Endothelial cell of umbilical vein (primary cell): ENCODE data around the gene LRRC47. TPM values are rescaled to one million over a fixed set of nuclear protein-coding genes. Genes with fewer than 3 reads are reported as not detected.

Experiments used
- BruUV-seq: library from RNA; stranded (reverse); fragments of 400-500 nt; replicated peaks from 2 replicates; lab custom pipeline; 2021; lab: Mats Ljungman, UMichigan
- CTCF ChIA-PET: fragments of 300-600, 350-600 bp; sonication (Branson Sonifier 250); formaldehyde crosslinking; loops from one replicate; lab custom pipeline; 2021; ENCODE audit warnings: antibody characterized with exemption, inconsistent platforms; lab: Charles Lee
- POLR2A ChIA-PET: fragments of 300-600, 350-600 bp; sonication (Branson Sonifier 250); formaldehyde crosslinking; loops from one replicate; lab custom pipeline; 2021; ENCODE audit warnings: antibody characterized with exemption, inconsistent platforms; lab: Charles Lee
- DNase-seq: peaks from one replicate; pipeline ENCODE4 v3.0.0-alpha.2; 2011; ENCODE audit warnings: low read depth, low spot score
- FAIRE-seq: peaks from 2 replicates; lab custom pipeline; 2011; peaks lifted over from hg19 to GRCh38; lab: Jason Lieb, UNC
- H2AFZ ChIP-seq: 2 replicates; pipeline ENCODE4 v1.6.0; 2012; ENCODE audit warnings: low read depth, low read length, control low read depth, inconsistent platforms
- H3K27ac ChIP-seq: 2 replicates; pipeline ENCODE4 v1.5.1; 2011; ENCODE audit warnings: low read depth, mild to moderate bottlenecking, control low read depth, low read length, moderate library complexity; ENCODE audit not compliant: insufficient read depth
- H3K27me3 ChIP-seq, 2 experiments: 2 replicates each; pipeline versions ENCODE4 v1.6.0 to v1.6.1; 2011; ENCODE audit warnings: low read length in 2 of 2, mixed read lengths in 1 of 2; ENCODE audit not compliant: control insufficient read depth in 2 of 2, insufficient read depth in 2 of 2
- H3K36me3 ChIP-seq, 2 experiments: 2 replicates in 1 of 2; 3 replicates in 1 of 2; pipeline ENCODE4 v1.5.1; 2011; ENCODE audit warnings: low read length in 2 of 2, mild to moderate bottlenecking in 1 of 2, moderate library complexity in 1 of 2; ENCODE audit not compliant: control insufficient read depth in 2 of 2, insufficient read depth in 2 of 2; ENCODE audit errors: extremely low read depth in 1 of 2
- H3K4me1 ChIP-seq: 3 replicates; pipeline ENCODE4 v1.5.1; 2011; ENCODE audit warnings: mild to moderate bottlenecking, low read length; ENCODE audit not compliant: control insufficient read depth, insufficient read depth; ENCODE audit errors: extremely low read depth
- H3K4me2 ChIP-seq: 2 replicates; pipeline ENCODE4 v1.6.1; 2011; ENCODE audit warnings: low read length, control low read depth, mixed read lengths; ENCODE audit not compliant: insufficient read depth
- H3K4me3 ChIP-seq, 3 experiments: fragments of 200-600 bp in 1 of 3; sonication (generic), shearing (Covaris generic) in 1 of 3; replicated peaks in 1 of 3; 2 replicates each; pipeline ENCODE4 v1.5.1; 2011 to 2016; ENCODE audit warnings: control low read depth in 3 of 3, low read length in 3 of 3, mild to moderate bottlenecking in 2 of 3, inconsistent platforms in 1 of 3, low read depth in 1 of 3, moderate library complexity in 1 of 3; ENCODE audit not compliant: insufficient read depth in 1 of 3
- H3K79me2 ChIP-seq: 2 replicates; pipeline ENCODE4 v1.6.0; 2012; ENCODE audit warnings: low read length, inconsistent platforms; ENCODE audit not compliant: control insufficient read depth, insufficient read depth
- H3K9ac ChIP-seq: replicated peaks from 2 replicates; pipeline ENCODE3; 2011; ENCODE audit warnings: low read length, control low read depth; ENCODE audit not compliant: insufficient read depth; ENCODE audit errors: extremely low read depth
- H3K9me1 ChIP-seq: replicated peaks from 3 replicates; pipeline ENCODE4 v1.6.0; 2011; ENCODE audit warnings: mild to moderate bottlenecking, low read length; ENCODE audit not compliant: control insufficient read depth, insufficient read depth; ENCODE audit errors: extremely low read depth
- H3K9me3 ChIP-seq: replicated peaks from 2 replicates; pipeline ENCODE4 v1.5.1; 2012; ENCODE audit warnings: low read length, inconsistent platforms; ENCODE audit not compliant: control insufficient read depth, insufficient read depth
- H4K20me1 ChIP-seq: replicated peaks from 2 replicates; pipeline ENCODE3; 2011; ENCODE audit warnings: mild to moderate bottlenecking, low read length; ENCODE audit not compliant: control insufficient read depth, insufficient read depth; ENCODE audit errors: extremely low read depth
- EZH2 ChIP-seq: IDR thresholded peaks from 2 replicates; pipeline ENCODE4 v1.6.1; 2012; ENCODE audit warnings: borderline replicate concordance, low read depth, mild to moderate bottlenecking, moderate library complexity, low read length, inconsistent platforms; ENCODE audit not compliant: severe bottlenecking
- FOS ChIP-seq: IDR thresholded peaks from 2 replicates; pipeline ENCODE4 v1.6.1; 2011; ENCODE audit warnings: mild to moderate bottlenecking, low read length, moderate library complexity, borderline replicate concordance; ENCODE audit not compliant: insufficient read depth
- GATA2 ChIP-seq: IDR thresholded peaks from 2 replicates; pipeline ENCODE4 v1.7.0; 2011; ENCODE audit warnings: low read depth, mild to moderate bottlenecking, moderate library complexity, mixed read lengths, low read length; ENCODE audit not compliant: insufficient read length, insufficient read depth
- JUN ChIP-seq: IDR thresholded peaks from 2 replicates; pipeline ENCODE4 v1.6.1; 2011; ENCODE audit warnings: borderline replicate concordance, low read depth; ENCODE audit not compliant: insufficient read length, insufficient read depth
- MYC ChIP-seq: IDR thresholded peaks from one replicate; pipeline ENCODE4 v1.6.1; 2011; ENCODE audit warnings: mild to moderate bottlenecking, low read depth, low read length
- POLR2A ChIP-seq: IDR thresholded peaks from 2 replicates; pipeline ENCODE4 v1.6.1; 2012; ENCODE audit warnings: low read depth, mild to moderate bottlenecking, control low read depth, low read length
- POLR2AphosphoS5 ChIP-seq: IDR thresholded peaks from 2 replicates; pipeline ENCODE4 v1.6.1; 2012; ENCODE audit warnings: low read depth, mild to moderate bottlenecking, control low read depth, low read length, moderate library complexity; ENCODE audit not compliant: insufficient read depth
- dilution Hi-C: fragments of 300-500 bp; cut with MboI; formaldehyde crosslinking; loops from one replicate; pipeline ENCODE4 v1.15.0; 2019; ENCODE audit warnings: low sequenced_read_pairs; ENCODE audit not compliant: extremely low pct_ligation_motif_present
- intact Hi-C: fragments of 100-400 bp; cut with micrococcal nuclease; formaldehyde crosslinking; loops from one replicate; pipeline ENCODE4 v1.10.0; 2022
- polyA plus RNA-seq, 4 experiments: library from polyadenylated mRNA; depleted of rRNA in 3 of 4; stranded (reverse) in 3 of 4; unstranded in 1 of 4; fragments of >200 nt; gene quantifications; 2 replicates each; pipeline versions ENCODE4 v1.2.1 to v1.2.3, GENCODE V29; 2011 to 2012; ENCODE audit warnings: missing spikeins in 1 of 4
- total RNA-seq: library from RNA; stranded (reverse); gene quantifications from 2 replicates; pipeline ENCODE4 v1.2.3, GENCODE V29; 2021
- TF ChIP-seq, protein P1 (sequence below), 2 donors: IDR thresholded peaks; 1 replicate in 1 of 2; 2 replicates in 1 of 2; pipeline ENCODE4 v1.5.1; 2011; ENCODE audit warnings: low read length in 2 of 2, mild to moderate bottlenecking in 2 of 2, moderate library complexity in 2 of 2, control low read depth in 1 of 2, inconsistent platforms in 1 of 2, low read depth in 1 of 2; ENCODE audit not compliant: insufficient read depth in 1 of 2; ENCODE audit errors: extremely low read depth in 1 of 2
- TF ChIP-seq, protein P2 (sequence below): IDR thresholded peaks from 2 replicates; pipeline ENCODE4 v1.6.1; 2011; ENCODE audit not compliant: insufficient read depth, insufficient read length

The LRRC47 gene
- total and polyA plus RNA-seq, 2 donors (not counting 3 experiments of a cell fraction or from before 2014, with no cell fraction given): 23.7 to 42.5 TPM

DNA sequence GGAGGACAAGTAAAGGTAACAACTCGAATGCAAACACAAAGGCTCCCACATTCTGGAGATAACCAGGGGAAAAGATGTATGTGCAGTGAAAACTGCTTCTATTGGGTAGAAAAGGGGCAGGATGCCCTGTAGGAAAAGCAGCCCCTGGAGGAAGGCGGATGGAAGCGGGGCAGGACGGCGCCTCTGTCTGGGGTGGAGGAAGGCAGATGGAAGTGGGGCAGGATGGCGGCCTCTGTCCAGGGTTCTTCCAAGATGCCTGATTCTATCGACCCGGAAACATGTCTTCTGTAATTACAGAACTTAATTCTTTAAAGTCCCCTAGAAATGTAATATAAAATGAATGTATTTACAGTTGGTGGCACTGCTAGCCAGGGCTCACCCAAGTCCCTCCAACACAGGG, 24.0 kb upstream of the LRRC47 start:
- FAIRE-seq: no peak
- Histone ChIP-seq H3K4me3 (no peak overlapping the region), H3K9me3 (no peaks in the 10 kb centered on the region), H3K27ac (no peak overlapping the region), H3K4me1 (no peaks in the 10 kb centered on the region), H2AFZ (no peak overlapping the region), H3K9ac (no peak overlapping the region), H4K20me1 (no peaks in the 10 kb centered on the region), H3K79me2 (no peaks in the 10 kb centered on the region), H3K27me3 (no peaks in the 10 kb centered on the region), H3K36me3 (peaks cover 0 to 7% of the 10 kb centered on the region in 2 experiments), H3K4me2 (no peak overlapping the region), H3K9me1 (no peaks in the 10 kb centered on the region)
- no TSS peak for BruUV-seq
- TF ChIP-seq GATA2: no peak
- TF ChIP-seq MYC: no peak
- TF ChIP-seq POLR2A: no peak
- TF ChIP-seq POLR2AphosphoS5: no peak
- TF ChIP-seq, protein P1, sequence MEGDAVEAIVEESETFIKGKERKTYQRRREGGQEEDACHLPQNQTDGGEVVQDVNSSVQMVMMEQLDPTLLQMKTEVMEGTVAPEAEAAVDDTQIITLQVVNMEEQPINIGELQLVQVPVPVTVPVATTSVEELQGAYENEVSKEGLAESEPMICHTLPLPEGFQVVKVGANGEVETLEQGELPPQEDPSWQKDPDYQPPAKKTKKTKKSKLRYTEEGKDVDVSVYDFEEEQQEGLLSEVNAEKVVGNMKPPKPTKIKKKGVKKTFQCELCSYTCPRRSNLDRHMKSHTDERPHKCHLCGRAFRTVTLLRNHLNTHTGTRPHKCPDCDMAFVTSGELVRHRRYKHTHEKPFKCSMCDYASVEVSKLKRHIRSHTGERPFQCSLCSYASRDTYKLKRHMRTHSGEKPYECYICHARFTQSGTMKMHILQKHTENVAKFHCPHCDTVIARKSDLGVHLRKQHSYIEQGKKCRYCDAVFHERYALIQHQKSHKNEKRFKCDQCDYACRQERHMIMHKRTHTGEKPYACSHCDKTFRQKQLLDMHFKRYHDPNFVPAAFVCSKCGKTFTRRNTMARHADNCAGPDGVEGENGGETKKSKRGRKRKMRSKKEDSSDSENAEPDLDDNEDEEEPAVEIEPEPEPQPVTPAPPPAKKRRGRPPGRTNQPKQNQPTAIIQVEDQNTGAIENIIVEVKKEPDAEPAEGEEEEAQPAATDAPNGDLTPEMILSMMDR (IDR thresholded peaks at IDR 0.05; ENCODE audit: extremely low read depth in 1 of 2, insufficient read depth in 1 of 2, low read depth in 1 of 2, low read length in 2 of 2): no peak
- no peak for TF ChIP-seq EZH2
- intact Hi-C loops: no loop called here
- no peak for DNase-seq
- ChIA-PET CTCF (no interaction called here), POLR2A (no interaction called here)
- dilution Hi-C loops: no loop called here

DNA sequence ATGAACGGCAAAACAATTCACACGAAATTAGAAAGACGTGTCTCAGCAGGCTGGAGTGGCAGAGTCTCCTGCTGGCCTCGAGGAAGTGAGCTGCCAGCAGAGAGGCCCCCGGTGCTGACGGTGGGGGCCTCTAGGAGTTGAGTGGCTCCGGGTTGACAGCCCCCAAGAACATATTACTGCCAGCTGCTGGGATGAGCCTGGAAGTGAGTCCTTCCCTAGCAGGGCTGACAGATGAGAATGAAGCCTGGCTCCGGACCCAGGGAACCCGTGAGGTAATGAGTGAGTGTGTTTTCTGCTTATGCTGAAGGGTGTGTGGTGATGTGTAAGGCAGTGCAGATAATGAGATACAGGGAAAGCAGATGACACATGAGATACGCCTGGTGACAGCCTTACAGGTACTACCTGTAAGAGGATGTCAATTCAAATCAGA, 23.5 kb upstream of the LRRC47 start:
- H3K4me1 ChIP-seq: no peaks in the 10 kb centered on the region
- TF ChIP-seq FOS (no peak), MYC (no peak), JUN (no peak), GATA2 (no peak), EZH2 (no peak), POLR2A (no peak), POLR2AphosphoS5 (no peak)
- TF ChIP-seq, protein P1 (IDR thresholded peaks at IDR 0.05; ENCODE audit: extremely low read depth in 1 of 2, insufficient read depth in 1 of 2, low read depth in 1 of 2, low read length in 2 of 2): no peak
- TF ChIP-seq, protein P2, sequence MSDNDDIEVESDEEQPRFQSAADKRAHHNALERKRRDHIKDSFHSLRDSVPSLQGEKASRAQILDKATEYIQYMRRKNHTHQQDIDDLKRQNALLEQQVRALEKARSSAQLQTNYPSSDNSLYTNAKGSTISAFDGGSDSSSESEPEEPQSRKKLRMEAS: no peak
- CTCF ChIA-PET: no interaction called here
- H3K79me2 ChIP-seq: no peaks in the 10 kb centered on the region
- FAIRE-seq (no peak), DNase-seq (no peak)
- no peak overlapping the region for H2AFZ ChIP-seq
- intact Hi-C loops (no loop called here), dilution Hi-C loops (no loop called here)
- H3K4me2 ChIP-seq: no peak overlapping the region
- no peak overlapping the region for H3K9ac ChIP-seq
- H3K27ac ChIP-seq: no peak overlapping the region
- H3K27me3 ChIP-seq: no peaks in the 10 kb centered on the region
- no peaks in the 10 kb centered on the region for H3K9me3 ChIP-seq
- POLR2A ChIA-PET: no interaction called here
- H3K36me3 ChIP-seq: peaks cover 0 to 9% of the 10 kb centered on the region in 2 experiments
- H3K4me3 ChIP-seq: no peak overlapping the region
- no peaks in the 10 kb centered on the region for H4K20me1 ChIP-seq
- no peaks in the 10 kb centered on the region for H3K9me1 ChIP-seq
- no TSS peak for BruUV-seq
